CD4-positive, alpha-beta T cell (primary cell): ENCODE results near the gene MCC. TPM values are rescaled to one million over a fixed set of nuclear protein-coding genes. Genes with fewer than 3 reads are reported as not detected.

Experiments
- ATAC-seq: fragments of 200-7000 bp; cut with Tn5 transposase; one replicate; pipeline ENCODE4 v1.10.0; 2022; ENCODE audit warnings: mild to moderate bottlenecking; ENCODE audit not compliant: poor library complexity
- CTCF ChIA-PET: fragments of 350-600 bp; sonication (Branson Sonifier 250); formaldehyde crosslinking; loops from one replicate; lab custom pipeline; 2021; ENCODE audit warnings: antibody characterized with exemption, inconsistent platforms; lab: Charles Lee
- POLR2A ChIA-PET: fragments of 350-600 bp; sonication (Branson Sonifier 250); formaldehyde crosslinking; loops from one replicate; lab custom pipeline; 2021; ENCODE audit warnings: antibody characterized with exemption, inconsistent platforms; lab: Charles Lee
- DNase-seq, 14 experiments: peaks; one replicate each; pipeline ENCODE4 v3.0.0-alpha.2; 2013 to 2020; ENCODE audit warnings: mixed read lengths in 2 of 14
- H3K27ac ChIP-seq, 2 donors: one replicate each; pipeline versions ENCODE4 v1.5.1 to v1.7.0; 2013; ENCODE audit warnings: low read length in 2 of 2, low read depth in 1 of 2, mild to moderate bottlenecking in 1 of 2
- H3K27me3 ChIP-seq, 2 experiments: 1 replicate in 1 of 2; 2 replicates in 1 of 2; pipeline versions ENCODE4 v1.6.1 to v1.7.0; 2013; ENCODE audit warnings: low read length in 2 of 2, control low read depth in 1 of 2, mild to moderate bottlenecking in 1 of 2, moderate library complexity in 1 of 2; ENCODE audit not compliant: insufficient read depth in 2 of 2, control insufficient read depth in 1 of 2
- H3K36me3 ChIP-seq: one replicate; pipeline ENCODE4 v1.6.1; 2013; ENCODE audit warnings: low read length, control low read depth; ENCODE audit not compliant: insufficient read depth
- H3K4me1 ChIP-seq: one replicate; pipeline ENCODE4 v1.6.1; 2013; ENCODE audit warnings: low read length, control low read depth; ENCODE audit not compliant: insufficient read depth
- H3K4me3 ChIP-seq: one replicate; pipeline ENCODE4 v1.5.1; 2013; ENCODE audit warnings: mild to moderate bottlenecking, low read length, moderate library complexity
- H3K9me3 ChIP-seq, 2 experiments: 1 replicate in 1 of 2; 2 replicates in 1 of 2; pipeline versions ENCODE4 v1.6.1 to v1.7.0; 2013; ENCODE audit warnings: low read length in 2 of 2, mild to moderate bottlenecking in 2 of 2, control low read depth in 1 of 2, moderate library complexity in 1 of 2; ENCODE audit not compliant: control insufficient read depth in 1 of 2, insufficient read depth in 1 of 2
- H3K27ac Mint-ChIP-seq: one replicate; pipeline ENCODE4 v1.8.0; 2020; ENCODE audit warnings: mixed read lengths
- H3K27me3 Mint-ChIP-seq: one replicate; pipeline ENCODE4 v1.8.0; 2021; ENCODE audit warnings: mixed read lengths
- H3K36me3 Mint-ChIP-seq: one replicate; pipeline ENCODE4 v1.8.0; 2021; ENCODE audit warnings: low read depth, mixed read lengths
- H3K4me1 Mint-ChIP-seq: one replicate; pipeline ENCODE4 v1.8.0; 2021; ENCODE audit warnings: low read depth, mixed read lengths
- H3K4me3 Mint-ChIP-seq: one replicate; pipeline ENCODE4 v1.8.0; 2020; ENCODE audit warnings: mild to moderate bottlenecking, mixed read lengths
- H3K9me3 Mint-ChIP-seq: one replicate; pipeline ENCODE4 v1.8.0; 2020; ENCODE audit warnings: mixed read lengths
- intact Hi-C, 2 experiments: fragments of 100-400 bp; cut with DNase I in 1 of 2; cut with micrococcal nuclease in 1 of 2; formaldehyde crosslinking; loops; one replicate each; pipeline versions ENCODE4 v1.15.1 to v1.9.0; 2023 to 2025; cut with DNase I, micrococcal nuclease
- total RNA-seq, 174 experiments: library from RNA in 2 of 174; stranded (reverse) in 2 of 174; gene quantifications; one replicate each; pipeline ENCODE4 v1.2.3 and lab custom pipeline; 2021 to 2026
- TF ChIP-seq, protein P1 (sequence below): fragments of 200-600 bp; IDR thresholded peaks from one replicate; pipeline ENCODE4 v1.8.0; 2022; ENCODE audit warnings: antibody characterized with exemption, mild to moderate bottlenecking

MCC gene
- total RNA-seq, 2 experiments from 2014 or later: 3.2 to 3.3 TPM

DNA sequence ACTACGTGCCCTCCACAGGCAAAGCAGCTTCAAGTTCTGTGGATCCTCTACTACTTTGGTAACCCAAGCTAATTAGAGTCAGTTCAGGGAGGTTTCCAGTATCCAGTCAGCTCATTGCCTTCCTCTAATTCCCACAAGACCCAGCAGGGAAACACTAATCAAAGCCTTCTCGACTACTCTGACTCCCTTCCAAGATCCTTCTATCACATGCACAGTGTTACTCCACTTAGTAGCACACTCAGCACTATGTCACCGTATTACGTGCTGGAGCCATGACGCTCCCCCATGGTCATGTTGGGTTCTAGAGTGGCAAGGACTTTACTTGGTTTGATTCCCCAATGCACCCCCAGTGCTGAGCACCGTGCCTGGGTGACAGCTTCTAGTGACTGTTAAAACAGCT lies 458.6 kb downstream of the MCC start:
- ATAC-seq: no peak
- no peak overlapping the region for H3K4me3 ChIP-seq
- H3K4me3 Mint-ChIP-seq: no peak overlapping the region
- H3K27me3 ChIP-seq: no peaks in the 10 kb centered on the region
- peaks cover 7% of the 10 kb centered on the region for H3K4me1 Mint-ChIP-seq
- H3K9me3 Mint-ChIP-seq: no peaks in the 10 kb centered on the region
- H3K36me3 Mint-ChIP-seq: peaks cover 36% of the 10 kb centered on the region
- H3K36me3 ChIP-seq: peaks cover 15% of the 10 kb centered on the region
- DNase-seq: no peak
- intact Hi-C loops: loop anchor here in 1 of 2 experiments (10.0 kb wide), 2 partner anchors 265 to 485 kb away; partner anchors contain the start of gene YTHDC2
- H3K27me3 Mint-ChIP-seq: no peaks in the 10 kb centered on the region
- peaks cover 3% of the 10 kb centered on the region for H3K4me1 ChIP-seq
- H3K27ac ChIP-seq: no peak overlapping the region
- CTCF ChIA-PET: no interaction called here
- no peak overlapping the region for H3K27ac Mint-ChIP-seq
- POLR2A ChIA-PET: interaction anchor here (0.6 to 1.8 kb wide), 2 partner anchors 53 to 110 kb away, joined by 3 to 4 read pairs; partner anchors contain the start of gene DCP2
- H3K9me3 ChIP-seq: no peaks in the 10 kb centered on the region
- TF ChIP-seq, protein P1, sequence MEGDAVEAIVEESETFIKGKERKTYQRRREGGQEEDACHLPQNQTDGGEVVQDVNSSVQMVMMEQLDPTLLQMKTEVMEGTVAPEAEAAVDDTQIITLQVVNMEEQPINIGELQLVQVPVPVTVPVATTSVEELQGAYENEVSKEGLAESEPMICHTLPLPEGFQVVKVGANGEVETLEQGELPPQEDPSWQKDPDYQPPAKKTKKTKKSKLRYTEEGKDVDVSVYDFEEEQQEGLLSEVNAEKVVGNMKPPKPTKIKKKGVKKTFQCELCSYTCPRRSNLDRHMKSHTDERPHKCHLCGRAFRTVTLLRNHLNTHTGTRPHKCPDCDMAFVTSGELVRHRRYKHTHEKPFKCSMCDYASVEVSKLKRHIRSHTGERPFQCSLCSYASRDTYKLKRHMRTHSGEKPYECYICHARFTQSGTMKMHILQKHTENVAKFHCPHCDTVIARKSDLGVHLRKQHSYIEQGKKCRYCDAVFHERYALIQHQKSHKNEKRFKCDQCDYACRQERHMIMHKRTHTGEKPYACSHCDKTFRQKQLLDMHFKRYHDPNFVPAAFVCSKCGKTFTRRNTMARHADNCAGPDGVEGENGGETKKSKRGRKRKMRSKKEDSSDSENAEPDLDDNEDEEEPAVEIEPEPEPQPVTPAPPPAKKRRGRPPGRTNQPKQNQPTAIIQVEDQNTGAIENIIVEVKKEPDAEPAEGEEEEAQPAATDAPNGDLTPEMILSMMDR: no peak

DNA sequence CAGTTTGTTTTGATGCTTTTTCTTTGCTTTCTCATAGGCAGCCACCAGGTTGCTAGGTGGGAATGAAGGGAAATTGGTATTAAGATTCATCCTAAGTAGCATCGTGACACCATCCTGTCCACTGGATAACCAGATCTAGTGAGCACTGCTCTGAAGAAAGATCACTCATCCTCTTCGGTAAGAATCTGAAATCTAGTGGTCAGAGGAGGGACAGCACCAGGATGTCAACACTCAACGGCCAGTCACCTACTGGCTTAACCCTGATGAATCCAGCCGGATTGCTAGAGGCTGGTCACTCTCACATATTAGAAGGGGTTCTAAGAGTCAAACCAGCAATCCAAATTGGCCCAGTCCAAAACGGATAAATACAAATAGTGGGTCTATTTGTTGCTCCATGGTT lies 460.8 kb downstream of the MCC start:
- H3K4me1 Mint-ChIP-seq: peaks cover 29% of the 10 kb centered on the region
- ATAC-seq (no peak), DNase-seq (no peak)
- CTCF ChIA-PET: no interaction called here
- intact Hi-C loops: loop anchor here in 1 of 2 experiments (10.0 kb wide), 2 partner anchors 267 to 487 kb away; partner anchors contain the start of gene YTHDC2
- no peaks in the 10 kb centered on the region for H3K27me3 Mint-ChIP-seq
- no peaks in the 10 kb centered on the region for H3K9me3 ChIP-seq
- H3K27ac ChIP-seq: no peak overlapping the region
- peak overlapping the region; percentile 34 for H3K27ac Mint-ChIP-seq
- no peaks in the 10 kb centered on the region for H3K9me3 Mint-ChIP-seq
- H3K4me1 ChIP-seq: peaks cover 9% of the 10 kb centered on the region
- peaks cover 53% of the 10 kb centered on the region for H3K36me3 Mint-ChIP-seq
- POLR2A ChIA-PET: no interaction called here
- peaks cover 20% of the 10 kb centered on the region for H3K36me3 ChIP-seq
- no peaks in the 10 kb centered on the region for H3K27me3 ChIP-seq
- no peak overlapping the region for H3K4me3 ChIP-seq
- H3K4me3 Mint-ChIP-seq: no peak overlapping the region
- TF ChIP-seq, protein P1: no peak

DNA sequence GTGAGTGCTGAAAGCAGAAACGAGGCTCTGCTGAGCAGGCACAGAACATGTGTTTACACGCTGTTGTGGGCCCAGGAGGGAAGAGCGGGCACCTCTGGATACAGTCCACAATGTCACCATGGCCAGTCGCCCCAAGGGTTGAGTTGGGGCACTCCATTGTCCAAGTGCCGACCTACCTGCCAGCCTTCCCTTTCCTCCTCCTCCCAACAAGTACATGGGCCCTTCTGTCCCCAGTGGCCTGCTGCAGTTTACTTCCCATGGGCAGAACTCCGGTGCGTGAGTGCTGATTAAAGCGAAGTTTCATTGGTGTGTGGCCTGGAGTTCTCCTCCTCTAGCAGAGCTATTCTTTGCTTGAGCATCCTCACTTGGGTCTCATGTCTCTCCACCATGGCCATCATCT lies 461.2 kb downstream of the MCC start:
- H3K9me3 Mint-ChIP-seq: no peaks in the 10 kb centered on the region
- TF ChIP-seq, protein P1: no peak
- peaks cover 33% of the 10 kb centered on the region for H3K4me1 Mint-ChIP-seq
- no peak overlapping the region for H3K4me3 ChIP-seq
- H3K36me3 ChIP-seq: peaks cover 20% of the 10 kb centered on the region
- ChIA-PET CTCF (no interaction called here), POLR2A (no interaction called here)
- H3K27me3 Mint-ChIP-seq: no peaks in the 10 kb centered on the region
- ATAC-seq (no peak), DNase-seq (no peak)
- peak overlapping the region; percentile 34 for H3K27ac Mint-ChIP-seq
- H3K9me3 ChIP-seq: no peaks in the 10 kb centered on the region
- peaks cover 54% of the 10 kb centered on the region for H3K36me3 Mint-ChIP-seq
- peaks cover 9% of the 10 kb centered on the region for H3K4me1 ChIP-seq
- H3K27me3 ChIP-seq: no peaks in the 10 kb centered on the region
- intact Hi-C loops: loop anchor here in 1 of 2 experiments (10.0 kb wide), 2 partner anchors 268 to 488 kb away; partner anchors contain the start of gene YTHDC2
- no peak overlapping the region for H3K4me3 Mint-ChIP-seq
- no peak overlapping the region for H3K27ac ChIP-seq
